Endothelial cell (in vitro differentiated cells): ENCODE results near the gene DPH1. TPM values are rescaled to one million over a fixed set of nuclear protein-coding genes. Genes with fewer than 3 reads are reported as not detected.

Experiments
- DNase-seq: peaks from one replicate; pipeline ENCODE4 v3.0.0; 2021; ENCODE audit warnings: low spot score
- H3K27ac Mint-ChIP-seq: one replicate; pipeline ENCODE4 v1.8.0; 2021; ENCODE audit warnings: mixed read lengths, inconsistent platforms; ENCODE audit not compliant: unreplicated experiment
- H3K27me3 Mint-ChIP-seq: one replicate; pipeline ENCODE4 v1.8.0; 2021; ENCODE audit warnings: mild to moderate bottlenecking, moderate library complexity, mixed read lengths, inconsistent platforms; ENCODE audit not compliant: unreplicated experiment
- H3K36me3 Mint-ChIP-seq: one replicate; pipeline ENCODE4 v1.8.0; 2021; ENCODE audit warnings: mild to moderate bottlenecking, low read depth, mixed read lengths, inconsistent platforms; ENCODE audit not compliant: unreplicated experiment
- H3K4me1 Mint-ChIP-seq: one replicate; pipeline ENCODE4 v1.8.0; 2021; ENCODE audit warnings: mild to moderate bottlenecking, mixed read lengths, inconsistent platforms; ENCODE audit not compliant: unreplicated experiment
- H3K4me3 Mint-ChIP-seq: one replicate; pipeline ENCODE4 v1.8.0; 2021; ENCODE audit warnings: mild to moderate bottlenecking, mixed read lengths, inconsistent platforms; ENCODE audit not compliant: unreplicated experiment
- H3K9me3 Mint-ChIP-seq: one replicate; pipeline ENCODE4 v1.8.0; 2021; ENCODE audit warnings: mixed read lengths, inconsistent platforms; ENCODE audit not compliant: unreplicated experiment
- total RNA-seq: library from RNA; stranded (reverse); fragmentation: NEBNext Ultra II Directional; extraction: Animal tissue kit (Norgen Biotek cat#: 25700); gene quantifications from one replicate; pipeline ENCODE4 v1.2.1, GENCODE V29; 2021; ENCODE audit not compliant: unreplicated experiment
- TF ChIP-seq, protein P1 (sequence below): fragments of 200-600 bp; sonication (generic); IDR thresholded peaks from one replicate; pipeline ENCODE4 v1.5.0; 2021; ENCODE audit warnings: antibody characterized with exemption; ENCODE audit not compliant: unreplicated experiment

DPH1 gene
- total RNA-seq, 1 donor from 2014 or later = 27.1 TPM

DNA sequence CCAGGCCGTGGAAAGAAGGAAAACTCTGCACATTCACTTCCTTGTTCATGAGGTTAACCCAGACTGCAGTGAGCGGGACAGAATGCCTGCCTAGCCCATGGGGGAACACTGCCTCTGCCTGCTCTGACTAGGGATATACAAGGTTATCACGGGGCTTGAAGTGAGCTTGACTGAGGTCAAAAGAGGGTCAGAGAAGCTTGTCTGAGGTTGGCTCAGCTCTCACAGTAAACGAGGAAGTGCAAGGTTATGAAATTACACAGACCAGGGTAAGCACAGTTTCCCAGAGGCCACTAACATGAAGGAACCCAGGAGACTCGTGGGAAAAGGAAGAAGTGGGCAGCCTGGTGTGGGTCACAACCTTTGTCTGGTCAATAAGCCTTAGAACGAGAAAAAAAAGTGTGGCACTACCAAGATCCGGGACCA is 53.7 kb downstream of the DPH1 start:
- Mint-ChIP-seq H3K4me1 (peaks cover 41% of the 10 kb centered on the region), H3K27ac (no peak overlapping the region), H3K36me3 (peaks cover 33% of the 10 kb centered on the region), H3K4me3 (peak overlapping the region; percentile 75), H3K27me3 (peaks cover 7% of the 10 kb centered on the region), H3K9me3 (no peaks in the 10 kb centered on the region)
- TF ChIP-seq, protein P1, sequence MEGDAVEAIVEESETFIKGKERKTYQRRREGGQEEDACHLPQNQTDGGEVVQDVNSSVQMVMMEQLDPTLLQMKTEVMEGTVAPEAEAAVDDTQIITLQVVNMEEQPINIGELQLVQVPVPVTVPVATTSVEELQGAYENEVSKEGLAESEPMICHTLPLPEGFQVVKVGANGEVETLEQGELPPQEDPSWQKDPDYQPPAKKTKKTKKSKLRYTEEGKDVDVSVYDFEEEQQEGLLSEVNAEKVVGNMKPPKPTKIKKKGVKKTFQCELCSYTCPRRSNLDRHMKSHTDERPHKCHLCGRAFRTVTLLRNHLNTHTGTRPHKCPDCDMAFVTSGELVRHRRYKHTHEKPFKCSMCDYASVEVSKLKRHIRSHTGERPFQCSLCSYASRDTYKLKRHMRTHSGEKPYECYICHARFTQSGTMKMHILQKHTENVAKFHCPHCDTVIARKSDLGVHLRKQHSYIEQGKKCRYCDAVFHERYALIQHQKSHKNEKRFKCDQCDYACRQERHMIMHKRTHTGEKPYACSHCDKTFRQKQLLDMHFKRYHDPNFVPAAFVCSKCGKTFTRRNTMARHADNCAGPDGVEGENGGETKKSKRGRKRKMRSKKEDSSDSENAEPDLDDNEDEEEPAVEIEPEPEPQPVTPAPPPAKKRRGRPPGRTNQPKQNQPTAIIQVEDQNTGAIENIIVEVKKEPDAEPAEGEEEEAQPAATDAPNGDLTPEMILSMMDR = no peak
- no peak for DNase-seq

DNA sequence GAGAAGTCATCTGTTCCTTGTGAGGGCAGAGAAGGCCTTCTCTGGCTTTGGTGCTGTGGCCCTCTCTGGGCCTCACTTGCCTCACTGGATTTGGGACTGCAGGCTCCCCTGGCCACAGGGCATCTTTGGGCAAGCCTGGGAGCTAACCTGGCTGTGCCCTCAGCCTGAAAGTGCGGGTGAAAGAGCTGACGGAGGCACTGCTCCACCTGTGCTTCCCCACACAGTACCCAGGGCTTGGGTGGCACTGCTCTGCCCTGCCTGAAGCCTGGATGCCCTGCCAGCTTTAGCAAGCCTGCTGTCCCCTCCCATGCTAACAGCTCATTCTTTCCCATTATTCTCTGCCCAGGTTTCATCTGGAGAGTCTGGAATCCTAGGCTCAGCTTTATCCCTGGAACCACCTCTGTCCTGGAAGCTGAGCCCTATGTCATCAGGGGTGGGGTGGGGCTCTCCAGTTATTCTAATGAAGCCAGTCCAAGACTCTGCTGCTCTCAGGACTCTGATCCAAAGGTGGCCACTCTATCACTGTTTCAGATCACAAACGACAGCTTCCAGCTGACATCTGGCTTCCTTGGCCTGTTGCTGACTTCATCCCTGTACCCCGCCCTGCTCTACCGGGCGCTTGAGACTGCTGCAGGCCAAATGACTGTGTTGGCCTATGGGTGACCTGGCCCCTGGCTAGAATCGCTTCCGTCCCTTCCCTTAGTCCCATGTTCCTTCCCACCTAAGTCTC is 54.2 kb downstream of the DPH1 start:
- H3K4me1 Mint-ChIP-seq = peaks cover 46% of the 10 kb centered on the region
- peak overlapping the region; percentile 34 for H3K4me3 Mint-ChIP-seq
- H3K27me3 Mint-ChIP-seq = peaks cover 7% of the 10 kb centered on the region
- H3K36me3 Mint-ChIP-seq = peaks cover 29% of the 10 kb centered on the region
- TF ChIP-seq, protein P1 = no peak
- DNase-seq = no peak
- H3K27ac Mint-ChIP-seq = peak overlapping the region; percentile 53
- no peaks in the 10 kb centered on the region for H3K9me3 Mint-ChIP-seq

DNA sequence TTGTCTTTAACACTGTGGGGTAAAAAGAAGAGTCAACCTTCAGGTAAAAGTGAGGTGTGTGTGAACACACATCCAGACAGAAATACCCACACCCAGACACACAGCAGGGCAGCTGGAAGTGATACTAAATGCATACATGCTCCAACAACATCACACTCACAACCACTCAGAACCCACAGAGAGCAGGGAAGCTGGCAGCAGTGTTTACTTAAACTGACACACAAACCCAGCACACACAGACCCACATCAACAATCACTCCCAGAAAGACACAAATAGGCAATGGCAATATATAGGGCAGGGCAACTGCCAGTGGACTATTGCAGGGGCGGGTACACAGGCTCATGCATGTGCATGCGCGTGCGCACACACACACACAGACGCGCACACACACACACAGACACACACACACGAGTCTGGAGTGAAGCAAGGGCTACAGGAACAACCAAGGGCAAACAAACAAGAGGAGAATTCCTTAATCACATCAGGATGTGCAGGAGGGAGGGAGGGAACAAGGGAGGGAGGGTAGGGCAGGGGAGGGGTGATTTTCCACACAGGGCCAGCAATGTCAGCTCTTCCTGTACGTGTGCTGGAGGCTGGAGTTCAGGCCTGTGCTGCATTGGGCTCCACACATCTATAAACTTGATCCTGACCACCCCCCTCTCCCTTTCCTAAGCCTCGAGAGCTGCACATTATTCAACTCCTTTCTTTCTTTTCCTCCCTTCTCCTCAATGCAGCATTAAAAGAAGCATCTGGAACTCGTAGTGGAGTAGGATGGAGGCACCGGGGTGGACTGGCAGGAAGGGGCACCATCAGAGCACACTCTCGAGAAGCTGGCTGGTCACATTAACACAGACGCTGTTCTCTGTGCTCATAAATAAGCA is 55.1 kb downstream of the DPH1 start:
- TF ChIP-seq, protein P1 = no peak
- H3K4me1 Mint-ChIP-seq = peaks cover 51% of the 10 kb centered on the region
- DNase-seq = no peak
- H3K9me3 Mint-ChIP-seq = no peaks in the 10 kb centered on the region
- peaks cover 11% of the 10 kb centered on the region for H3K27me3 Mint-ChIP-seq
- peak overlapping the region; percentile 53 for H3K27ac Mint-ChIP-seq
- H3K4me3 Mint-ChIP-seq = peak overlapping the region; percentile 57
- peaks cover 25% of the 10 kb centered on the region for H3K36me3 Mint-ChIP-seq

DNA sequence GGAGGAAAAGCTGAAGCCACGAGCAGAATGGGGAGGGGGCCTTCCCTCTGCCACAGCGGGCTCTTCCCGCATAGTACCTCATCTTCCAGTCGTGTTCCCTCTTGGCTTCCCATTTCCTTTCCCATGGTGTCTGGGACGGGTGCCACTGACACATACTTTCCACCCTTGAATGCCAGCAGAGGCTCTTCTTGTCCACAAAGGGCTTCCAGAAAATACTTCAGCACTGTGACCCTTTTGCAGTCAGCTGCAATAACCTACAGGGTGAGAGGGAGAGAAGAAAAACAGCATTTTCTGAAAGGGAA is 55.6 kb downstream of the DPH1 start:
- Mint-ChIP-seq H3K9me3 (no peaks in the 10 kb centered on the region), H3K36me3 (peaks cover 25% of the 10 kb centered on the region), H3K27ac (no peak overlapping the region), H3K4me1 (peaks cover 57% of the 10 kb centered on the region), H3K4me3 (peak overlapping the region; percentile 57), H3K27me3 (peaks cover 12% of the 10 kb centered on the region)
- TF ChIP-seq, protein P1 = no peak
- no peak for DNase-seq

DNA sequence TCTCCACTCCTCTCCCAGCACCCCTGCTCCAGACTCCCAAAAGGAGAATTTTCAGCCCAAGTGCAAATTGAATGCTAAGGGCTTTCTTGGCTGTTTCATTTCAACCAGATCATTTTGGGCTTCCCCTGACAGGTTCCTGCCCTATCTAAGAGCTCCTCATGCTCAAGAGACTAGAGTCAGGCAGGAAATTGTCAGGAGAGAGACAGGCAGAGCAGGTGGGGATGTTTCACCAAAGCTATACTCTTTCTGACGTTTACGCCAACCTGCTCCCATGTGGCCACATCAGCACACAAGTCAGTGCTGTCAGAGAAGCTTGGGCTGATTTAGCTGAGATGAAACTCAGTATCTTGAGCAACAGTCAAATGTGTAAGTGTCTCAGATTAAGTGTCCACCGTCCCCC is 56.4 kb downstream of the DPH1 start:
- Mint-ChIP-seq H3K27ac (no peak overlapping the region), H3K4me3 (no peak overlapping the region), H3K4me1 (peaks cover 61% of the 10 kb centered on the region), H3K27me3 (peaks cover 14% of the 10 kb centered on the region), H3K9me3 (no peaks in the 10 kb centered on the region), H3K36me3 (peaks cover 21% of the 10 kb centered on the region)
- DNase-seq = no peak
- TF ChIP-seq, protein P1 = no peak
